Measurements from ENCODE around the gene SCG3.
A peak's percentile ranks its signal among the peaks of the same experiment; 100 is the strongest.

The SCG3 gene

DNA sequence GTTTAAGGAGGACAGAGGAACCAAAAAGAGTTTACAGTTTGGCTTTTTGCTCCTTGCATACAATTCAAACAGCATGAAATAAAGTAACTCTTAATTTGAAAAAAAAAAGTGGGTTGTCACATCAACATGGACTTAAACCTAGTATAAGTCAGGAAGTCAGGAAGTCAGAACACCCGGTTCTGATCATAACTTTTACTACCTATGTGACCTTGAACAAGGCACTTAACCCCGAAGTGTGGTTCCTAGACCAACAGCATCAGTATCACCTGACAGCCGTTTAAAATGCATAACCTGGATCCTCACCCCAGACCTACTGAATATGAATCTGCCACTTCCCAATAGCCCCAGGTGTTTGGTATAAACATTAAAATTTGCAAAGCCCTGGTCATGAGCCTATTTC lies 37.4 kb downstream of the SCG3 start:
- TF ChIP-seq, protein P1, sequence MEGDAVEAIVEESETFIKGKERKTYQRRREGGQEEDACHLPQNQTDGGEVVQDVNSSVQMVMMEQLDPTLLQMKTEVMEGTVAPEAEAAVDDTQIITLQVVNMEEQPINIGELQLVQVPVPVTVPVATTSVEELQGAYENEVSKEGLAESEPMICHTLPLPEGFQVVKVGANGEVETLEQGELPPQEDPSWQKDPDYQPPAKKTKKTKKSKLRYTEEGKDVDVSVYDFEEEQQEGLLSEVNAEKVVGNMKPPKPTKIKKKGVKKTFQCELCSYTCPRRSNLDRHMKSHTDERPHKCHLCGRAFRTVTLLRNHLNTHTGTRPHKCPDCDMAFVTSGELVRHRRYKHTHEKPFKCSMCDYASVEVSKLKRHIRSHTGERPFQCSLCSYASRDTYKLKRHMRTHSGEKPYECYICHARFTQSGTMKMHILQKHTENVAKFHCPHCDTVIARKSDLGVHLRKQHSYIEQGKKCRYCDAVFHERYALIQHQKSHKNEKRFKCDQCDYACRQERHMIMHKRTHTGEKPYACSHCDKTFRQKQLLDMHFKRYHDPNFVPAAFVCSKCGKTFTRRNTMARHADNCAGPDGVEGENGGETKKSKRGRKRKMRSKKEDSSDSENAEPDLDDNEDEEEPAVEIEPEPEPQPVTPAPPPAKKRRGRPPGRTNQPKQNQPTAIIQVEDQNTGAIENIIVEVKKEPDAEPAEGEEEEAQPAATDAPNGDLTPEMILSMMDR (IDR thresholded peaks at IDR 0.05; ENCODE audit: low read depth, low read length): no peak
- Histone ChIP-seq H3K4me3 (ENCODE audit: low read depth, low read length) (no peak overlapping the region), H3K27ac (peak overlapping the region; percentile 19; the same call in 1 of the 2 replicates), H3K9me3 (ENCODE audit: severe bottlenecking) (no peaks in the 10 kb centered on the region), H3K36me3 (peaks cover 39% of the 10 kb centered on the region), H3K27me3 (ENCODE audit: insufficient read depth, low read depth, severe bottlenecking) (no peaks in the 10 kb centered on the region)
- DNase-seq: no peak

- Histone ChIP-seq H3K4me3 (ENCODE audit: low read depth, low read length) (no peak overlapping the region), H3K36me3 (peaks cover 35% of the 10 kb centered on the region), H3K9me3 (ENCODE audit: severe bottlenecking) (no peaks in the 10 kb centered on the region), H3K27me3 (ENCODE audit: insufficient read depth, low read depth, severe bottlenecking) (no peaks in the 10 kb centered on the region), H3K27ac (no peak overlapping the region)
- TF ChIP-seq, protein P1 (IDR thresholded peaks at IDR 0.05; ENCODE audit: low read depth, low read length): no peak
- no peak for DNase-seq
Observed at GRCh38 chr15:51720201-51720995, 39.1 kb downstream of the SCG3 start.

- H3K36me3 ChIP-seq: peaks cover 28% of the 10 kb centered on the region
- no peaks in the 10 kb centered on the region for H3K9me3 ChIP-seq (ENCODE audit: severe bottlenecking)
- no peaks in the 10 kb centered on the region for H3K27me3 ChIP-seq (ENCODE audit: insufficient read depth, low read depth, severe bottlenecking)
- no peak for DNase-seq
- H3K27ac ChIP-seq: no peak overlapping the region
- TF ChIP-seq, protein P1 (IDR thresholded peaks at IDR 0.05; ENCODE audit: low read depth, low read length): no peak
- H3K4me3 ChIP-seq (ENCODE audit: low read depth, low read length): no peak overlapping the region
Observed at GRCh38 chr15:51721199-51721960, 40.1 kb downstream of the SCG3 start.

GRCh38 chr15:51724199-51724598 lies 42.9 kb downstream of the SCG3 start:
- H3K36me3 ChIP-seq: peaks cover 19% of the 10 kb centered on the region
- H3K27ac ChIP-seq: no peak overlapping the region
- TF ChIP-seq, protein P1 (IDR thresholded peaks at IDR 0.05; ENCODE audit: low read depth, low read length): no peak
- H3K9me3 ChIP-seq (ENCODE audit: severe bottlenecking): no peaks in the 10 kb centered on the region
- no peaks in the 10 kb centered on the region for H3K27me3 ChIP-seq (ENCODE audit: insufficient read depth, low read depth, severe bottlenecking)
- DNase-seq: no peak
- no peak overlapping the region for H3K4me3 ChIP-seq (ENCODE audit: low read depth, low read length)

GRCh38 chr15:51724673-51725072 lies 43.4 kb downstream of the SCG3 start:
- Histone ChIP-seq H3K4me3 (ENCODE audit: low read depth, low read length) (no peak overlapping the region), H3K27me3 (ENCODE audit: insufficient read depth, low read depth, severe bottlenecking) (no peaks in the 10 kb centered on the region), H3K36me3 (peaks cover 15% of the 10 kb centered on the region), H3K27ac (no peak overlapping the region), H3K9me3 (ENCODE audit: severe bottlenecking) (no peaks in the 10 kb centered on the region)
- no peak for DNase-seq
- TF ChIP-seq, protein P1 (IDR thresholded peaks at IDR 0.05; ENCODE audit: low read depth, low read length): no peak
